ENCODE measurements around the gene TMEM273. TPM values are rescaled to one million over a fixed set of nuclear protein-coding genes. Genes with fewer than 3 reads are reported as not detected.

The TMEM273 gene
- total RNA-seq, 1 experiment from 2014 or later = not detected

DNA sequence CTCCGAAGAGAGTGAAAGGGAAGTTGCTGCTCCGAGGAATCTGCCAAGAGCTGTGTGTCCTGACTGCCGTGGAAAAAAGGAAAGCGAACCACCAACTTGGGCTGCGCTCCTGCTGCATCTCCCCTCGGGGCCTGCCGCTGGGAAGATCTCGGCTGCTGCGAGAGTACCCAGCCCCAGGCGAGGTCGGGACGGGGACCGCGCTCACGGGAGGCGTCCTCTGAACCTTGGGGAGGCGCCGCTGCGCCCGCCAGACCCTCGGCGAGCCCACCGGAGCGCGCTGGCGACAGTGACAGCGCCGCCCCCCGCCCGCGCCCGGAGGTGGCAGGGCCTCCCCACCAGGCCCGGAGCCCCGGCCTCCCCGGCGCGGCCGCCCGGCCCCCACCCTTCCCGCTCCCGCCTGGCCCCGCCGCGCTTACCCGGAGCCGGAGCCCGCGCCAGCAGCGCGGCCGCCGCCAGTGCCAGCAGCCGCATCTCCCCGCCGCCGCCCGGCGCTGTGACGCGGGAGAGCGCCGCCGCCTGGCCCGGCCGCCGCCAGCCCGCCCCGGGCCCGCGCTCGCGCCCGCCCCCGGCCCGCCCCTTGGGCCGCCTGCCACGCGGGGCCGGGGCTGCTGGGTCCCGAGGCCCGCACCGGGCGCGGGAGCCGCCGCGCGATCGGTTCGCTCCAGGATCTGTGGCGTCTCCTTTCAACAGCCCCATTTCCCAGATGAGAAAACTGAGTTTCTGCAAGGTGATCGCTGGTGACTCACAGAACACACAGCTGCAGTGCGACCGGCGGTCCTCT is 73.0 kb downstream of the TMEM273 start, which contains the start of gene VSTM4:
TSS of gene VSTM4 (minus strand) at position 508 of the 781 bp plus-strand sequence. CDS start at position 471, 37 bp downstream.
- no TSS peak for BruUV-seq (replicated peaks)
- H3K27me3 ChIP-seq (ENCODE audit: insufficient read depth, low read length) = peaks cover 34% of the 10 kb centered on the region
- no peaks in the 10 kb centered on the region for H4K20me1 ChIP-seq (ENCODE audit: insufficient read depth)
- ATAC-seq = no peak
- ChIA-PET RAD21 (ENCODE audit: low non-redundant PET in 1 of 2, low total read pairs in 2 of 2, uncharacterized antibody in 2 of 2, unreplicated experiment in 2 of 2) (no interaction called here), POLR2A (no interaction called here), CTCF (no interaction called here)
- no peak within 1 kb of the TSS for H3K9ac ChIP-seq (ENCODE audit: low read length)
- H3K9me3 ChIP-seq (ENCODE audit: control insufficient read depth in 1 of 2, insufficient read depth in 1 of 2, low read depth in 1 of 2, low read length in 2 of 2) = no peaks in the 10 kb centered on the region
- intact Hi-C loops (cut with micrococcal nuclease) = no loop called here
- DNase-seq (ENCODE audit: low read depth, low spot score) = no peak
- H3K9me2 ChIP-seq (ENCODE audit: insufficient read depth) = no peaks in the 10 kb centered on the region
- H3K36me3 ChIP-seq (ENCODE audit: control insufficient read depth in 1 of 2, insufficient read depth in 2 of 2, low read length in 2 of 2) = no peaks in the 10 kb centered on the region
- TF ChIP-seq SP1 (IDR thresholded peaks at IDR 0.05; ENCODE audit: low read depth) (no peak), FOSL1 (IDR thresholded peaks at IDR 0.05; ENCODE audit: low read depth) (no peak), ELF1 (IDR thresholded peaks at IDR 0.05; ENCODE audit: borderline replicate concordance, low read depth) (no peak), EZH2phosphoT487 (IDR thresholded peaks at IDR 0.05; ENCODE audit: borderline replicate concordance) (no peak), CBX3 (IDR thresholded peaks at IDR 0.05; ENCODE audit: low read depth) (no peak)
- no peak within 1 kb of the TSS for H3K4me3 ChIP-seq (replicated peaks in 1 of 2; ENCODE audit: low read depth in 1 of 2, low read length in 2 of 2)
- no peaks in the 10 kb centered on the region for H3K4me1 ChIP-seq (ENCODE audit: control insufficient read depth in 1 of 2, insufficient read depth in 2 of 2, low read length in 2 of 2)
- H2AFZ ChIP-seq (ENCODE audit: low read depth, low read length, poor library complexity, severe bottlenecking) = no peak within 1 kb of the TSS
- H3K4me2 ChIP-seq (ENCODE audit: low read length) = no peak within 1 kb of the TSS
- no peak within 1 kb of the TSS for H3K27ac ChIP-seq (ENCODE audit: low read depth, low read length)
- H3K79me2 ChIP-seq (ENCODE audit: insufficient read depth, low read length) = no peaks in the 10 kb centered on the region

DNA sequence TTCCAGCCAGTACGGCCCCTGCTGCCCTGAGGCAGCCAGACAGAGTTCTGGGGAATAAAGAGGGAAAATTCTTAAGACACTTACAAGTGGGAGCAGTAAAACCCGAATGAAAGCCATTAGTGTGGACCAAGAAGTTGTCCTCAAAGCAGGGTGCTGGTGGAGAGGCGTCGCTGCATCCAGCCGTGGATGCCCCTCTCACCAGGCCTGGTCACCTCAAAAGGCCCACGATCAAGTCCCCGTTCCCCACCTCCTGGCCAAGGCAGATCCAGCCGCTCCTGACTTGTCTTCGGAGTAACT is 73.5 kb downstream of the TMEM273 start:
- Histone ChIP-seq H3K9ac (ENCODE audit: low read length) (no peak overlapping the region), H3K4me2 (ENCODE audit: low read length) (no peak overlapping the region), H3K79me2 (ENCODE audit: insufficient read depth, low read length) (no peaks in the 10 kb centered on the region), H3K4me1 (ENCODE audit: control insufficient read depth in 1 of 2, insufficient read depth in 2 of 2, low read length in 2 of 2) (no peaks in the 10 kb centered on the region), H3K36me3 (ENCODE audit: control insufficient read depth in 1 of 2, insufficient read depth in 2 of 2, low read length in 2 of 2) (no peaks in the 10 kb centered on the region), H3K9me3 (ENCODE audit: control insufficient read depth in 1 of 2, insufficient read depth in 1 of 2, low read depth in 1 of 2, low read length in 2 of 2) (no peaks in the 10 kb centered on the region), H4K20me1 (ENCODE audit: insufficient read depth) (no peaks in the 10 kb centered on the region), H3K9me2 (ENCODE audit: insufficient read depth) (no peaks in the 10 kb centered on the region), H3K4me3 (replicated peaks in 1 of 2; ENCODE audit: low read depth in 1 of 2, low read length in 2 of 2) (no peak overlapping the region), H3K27me3 (ENCODE audit: insufficient read depth, low read length) (peaks cover 28% of the 10 kb centered on the region), H3K27ac (ENCODE audit: low read depth, low read length) (no peak overlapping the region), H2AFZ (ENCODE audit: low read depth, low read length, poor library complexity, severe bottlenecking) (no peak overlapping the region)
- RAD21 ChIA-PET (ENCODE audit: low non-redundant PET in 1 of 2, low total read pairs in 2 of 2, uncharacterized antibody in 2 of 2, unreplicated experiment in 2 of 2) = no interaction called here
- no TSS peak for BruUV-seq (replicated peaks)
- intact Hi-C loops (cut with micrococcal nuclease) = no loop called here
- no peak for DNase-seq (ENCODE audit: low read depth, low spot score)
- POLR2A ChIA-PET = no interaction called here
- no peak for ATAC-seq
- TF ChIP-seq ZFX (IDR thresholded peaks at IDR 0.05) = no peak
- TF ChIP-seq JUND (IDR thresholded peaks at IDR 0.05) = no peak
- TF ChIP-seq ZNF274 (IDR thresholded peaks at IDR 0.05; ENCODE audit: low read depth, low read length) = no peak
- CTCF ChIA-PET = no interaction called here
